Activated CD4-positive, alpha-beta T cell treated with anti-CD3 and anti-CD28 coated beads for 36 hours (primary cell): ENCODE measurements around the gene IL13. TPM values are rescaled to one million over a fixed set of nuclear protein-coding genes. Genes with fewer than 3 reads are reported as not detected.

Experiments
- ATAC-seq: fragments of 200-7000 bp; cut with Tn5 transposase; one replicate; pipeline ENCODE4 v1.10.0; 2021; ENCODE audit warnings: mild to moderate bottlenecking, moderate library complexity
- CTCF ChIA-PET: fragments of 350-600 bp; sonication (Branson Sonifier 250); formaldehyde crosslinking; loops from one replicate; lab custom pipeline; 2021; ENCODE audit warnings: antibody characterized with exemption; lab: Charles Lee
- POLR2A ChIA-PET: fragments of 350-600 bp; sonication (Branson Sonifier 250); formaldehyde crosslinking; loops from one replicate; lab custom pipeline; 2021; ENCODE audit warnings: antibody characterized with exemption, inconsistent platforms; lab: Charles Lee
- DNase-seq: peaks from one replicate; pipeline ENCODE4 v3.0.0-alpha.2; 2020
- H3K27ac Mint-ChIP-seq: one replicate; pipeline ENCODE4 v1.8.0; 2021; ENCODE audit warnings: mixed read lengths
- H3K27me3 Mint-ChIP-seq: one replicate; pipeline ENCODE4 v1.8.0; 2021; ENCODE audit warnings: mixed read lengths
- H3K36me3 Mint-ChIP-seq: one replicate; pipeline ENCODE4 v1.8.0; 2021; ENCODE audit warnings: low read depth, mixed read lengths
- H3K4me1 Mint-ChIP-seq: one replicate; pipeline ENCODE4 v1.8.0; 2021; ENCODE audit warnings: mixed read lengths
- H3K4me3 Mint-ChIP-seq: one replicate; pipeline ENCODE4 v1.8.0; 2021; ENCODE audit warnings: mild to moderate bottlenecking, moderate library complexity, mixed read lengths
- H3K9me3 Mint-ChIP-seq: one replicate; pipeline ENCODE4 v1.8.0; 2021; ENCODE audit warnings: low read depth, mixed read lengths
- intact Hi-C, 2 experiments: fragments of 100-400 bp; cut with DNase I in 1 of 2; cut with micrococcal nuclease in 1 of 2; formaldehyde crosslinking; loops; one replicate each; pipeline versions ENCODE4 v1.14.2 to v1.15.1; 2022 to 2024; cut with DNase I, micrococcal nuclease
- total RNA-seq, 2 experiments: library from RNA; stranded (reverse); gene quantifications; one replicate each; pipeline ENCODE4 v1.2.3, GENCODE V29; 2021

Gene IL13
- total RNA-seq, 2 experiments from 2014 or later: 3.9 to 5.5 TPM

- Mint-ChIP-seq H3K4me3 (no peak overlapping the region), H3K4me1 (peaks cover 71% of the 10 kb centered on the region), H3K27me3 (no peaks in the 10 kb centered on the region), H3K36me3 (peaks cover 67% of the 10 kb centered on the region), H3K9me3 (no peaks in the 10 kb centered on the region), H3K27ac (no peak overlapping the region)
- DNase-seq: peak; percentile 44
- POLR2A ChIA-PET: no interaction called here
- intact Hi-C loops: loop anchor here (2.0 to 5.0 kb wide), 8 partner anchors 17 to 212 kb away; partner anchors contain the start of genes KIF3A (in 1 of the 2) and RAD50 (in 1 of the 2)
- CTCF ChIA-PET: interaction anchor here (1.3 kb wide), 1 partner anchor 139 kb away, joined by 4 read pairs; no protein-coding TSS in a partner anchor
- peak; percentile 3 for ATAC-seq
These were observed 18.3 kb upstream of the IL13 start for GRCh38 chr5:132639706-132640130.

- peak; percentile 18 for ATAC-seq
- Mint-ChIP-seq H3K27ac (peak overlapping the region; percentile 23), H3K36me3 (peaks cover 70% of the 10 kb centered on the region), H3K4me1 (peaks cover 62% of the 10 kb centered on the region), H3K9me3 (no peaks in the 10 kb centered on the region), H3K27me3 (no peaks in the 10 kb centered on the region), H3K4me3 (no peak overlapping the region)
- intact Hi-C loops: loop anchor here (1.0 to 5.0 kb wide), 7 partner anchors 18 to 182 kb away; partner anchors contain the start of gene KIF3A (in 1 of the 2)
- CTCF ChIA-PET: interaction anchor here (0.6 to 1.9 kb wide), 5 partner anchors 19 to 115 kb away, joined by 3 to 8 read pairs (median 4); partner anchors contain the start of gene KIF3A
- no peak for DNase-seq
- POLR2A ChIA-PET: interaction anchor here (1.1 to 1.7 kb wide), 5 partner anchors 9 to 150 kb away, joined by 3 to 6 read pairs (median 5); partner anchors contain the start of genes IRF1 and KIF3A
These were observed 17.4 kb upstream of the IL13 start for GRCh38 chr5:132640613-132641012.

- H3K9me3 Mint-ChIP-seq: no peaks in the 10 kb centered on the region
- peak; percentile 74 for DNase-seq
- POLR2A ChIA-PET: interaction anchor here (0.9 to 1.7 kb wide), 10 partner anchors 10 to 172 kb away, joined by 3 to 6 read pairs (median 3); partner anchors contain the start of genes CCNI2, IL13, IL4 and IRF1
- CTCF ChIA-PET: interaction anchor here (0.9 to 1.9 kb wide), 5 partner anchors 20 to 170 kb away, joined by 3 to 8 read pairs (median 4); partner anchors contain the start of gene KIF3A
- H3K27ac Mint-ChIP-seq: peak overlapping the region; percentile 66
- H3K36me3 Mint-ChIP-seq: peaks cover 70% of the 10 kb centered on the region
- intact Hi-C loops: loop anchor here (1.0 to 5.0 kb wide), 7 partner anchors 18 to 181 kb away; partner anchors contain the start of gene KIF3A (in 1 of the 2)
- no peaks in the 10 kb centered on the region for H3K27me3 Mint-ChIP-seq
- ATAC-seq: peak; percentile 84
- peaks cover 56% of the 10 kb centered on the region for H3K4me1 Mint-ChIP-seq
- H3K4me3 Mint-ChIP-seq: no peak overlapping the region
These were observed 16.7 kb upstream of the IL13 start for GRCh38 chr5:132641241-132641723.

GRCh38 chr5:132641841-132642240, 16.1 kb upstream of the IL13 start:
- ChIA-PET CTCF (interaction anchor here (0.9 to 1.9 kb wide), 4 partner anchors 22 to 170 kb away, joined by 3 to 8 read pairs (median 5); partner anchors contain the start of gene KIF3A), POLR2A (interaction anchor here (0.9 to 1.7 kb wide), 10 partner anchors 10 to 172 kb away, joined by 3 to 6 read pairs (median 3); partner anchors contain the start of genes CCNI2, IL13, IL4 and IRF1)
- intact Hi-C loops: loop anchor here (1.0 to 5.0 kb wide), 7 partner anchors 19 to 180 kb away; partner anchors contain the start of gene KIF3A (in 1 of the 2)
- DNase-seq (peak; percentile 51), ATAC-seq (peak; percentile 60)
- Mint-ChIP-seq H3K4me1 (peaks cover 51% of the 10 kb centered on the region), H3K9me3 (no peaks in the 10 kb centered on the region), H3K27ac (peak overlapping the region; percentile 66), H3K4me3 (peak overlapping the region; percentile 13), H3K36me3 (peaks cover 67% of the 10 kb centered on the region), H3K27me3 (no peaks in the 10 kb centered on the region)

GRCh38 chr5:132644177-132644576, 13.8 kb upstream of the IL13 start:
- peaks cover 55% of the 10 kb centered on the region for H3K36me3 Mint-ChIP-seq
- H3K27me3 Mint-ChIP-seq: peaks cover 7% of the 10 kb centered on the region
- peaks cover 13% of the 10 kb centered on the region for H3K9me3 Mint-ChIP-seq
- CTCF ChIA-PET: interaction anchor here (0.6 to 1.6 kb wide), 2 partner anchors 30 to 834 kb away, joined by 3 to 5 read pairs; no protein-coding TSS in a partner anchor
- POLR2A ChIA-PET: no interaction called here
- no peak for DNase-seq
- no peak overlapping the region for H3K27ac Mint-ChIP-seq
- no peak overlapping the region for H3K4me3 Mint-ChIP-seq
- H3K4me1 Mint-ChIP-seq: peaks cover 42% of the 10 kb centered on the region
- ATAC-seq: no peak
- intact Hi-C loops: loop anchor here in 1 of 2 experiments (5.0 kb wide), 1 partner anchor 178 kb away; no protein-coding TSS in a partner anchor

- ATAC-seq (no peak), DNase-seq (no peak)
- H3K27ac Mint-ChIP-seq: no peak overlapping the region
- H3K9me3 Mint-ChIP-seq: peaks cover 18% of the 10 kb centered on the region
- H3K36me3 Mint-ChIP-seq: peaks cover 39% of the 10 kb centered on the region
- ChIA-PET POLR2A (no interaction called here), CTCF (interaction anchor here (0.5 kb wide), 1 partner anchor 361 kb away, joined by 3 read pairs; no protein-coding TSS in a partner anchor)
- peaks cover 13% of the 10 kb centered on the region for H3K27me3 Mint-ChIP-seq
- intact Hi-C loops: no loop called here
- H3K4me1 Mint-ChIP-seq: peaks cover 18% of the 10 kb centered on the region
- no peak overlapping the region for H3K4me3 Mint-ChIP-seq
These were observed 11.2 kb upstream of the IL13 start for GRCh38 chr5:132646583-132647266.

GRCh38 chr5:132647473-132647872, 10.5 kb upstream of the IL13 start:
- ATAC-seq: no peak
- H3K4me3 Mint-ChIP-seq: no peak overlapping the region
- ChIA-PET CTCF (interaction anchor here (1.5 kb wide), 1 partner anchor 19 kb away, joined by 3 read pairs; no protein-coding TSS in a partner anchor), POLR2A (no interaction called here)
- peaks cover 11% of the 10 kb centered on the region for H3K4me1 Mint-ChIP-seq
- H3K36me3 Mint-ChIP-seq: peaks cover 32% of the 10 kb centered on the region
- intact Hi-C loops: no loop called here
- H3K27ac Mint-ChIP-seq: no peak overlapping the region
- peaks cover 20% of the 10 kb centered on the region for H3K9me3 Mint-ChIP-seq
- H3K27me3 Mint-ChIP-seq: peaks cover 17% of the 10 kb centered on the region
- no peak for DNase-seq

- Mint-ChIP-seq H3K27ac (no peak overlapping the region), H3K27me3 (peaks cover 18% of the 10 kb centered on the region), H3K36me3 (peaks cover 24% of the 10 kb centered on the region), H3K4me3 (no peak overlapping the region), H3K9me3 (peaks cover 20% of the 10 kb centered on the region), H3K4me1 (peaks cover 2% of the 10 kb centered on the region)
- ChIA-PET CTCF (interaction anchor here (1.5 kb wide), 1 partner anchor 18 kb away, joined by 3 read pairs; no protein-coding TSS in a partner anchor), POLR2A (no interaction called here)
- ATAC-seq: no peak
- intact Hi-C loops: no loop called here
- no peak for DNase-seq
These were observed 9.6 kb upstream of the IL13 start for GRCh38 chr5:132648355-132648754.

GRCh38 chr5:132651838-132652469, 6.0 kb upstream of the IL13 start:
- DNase-seq (no peak), ATAC-seq (no peak)
- intact Hi-C loops: no loop called here
- Mint-ChIP-seq H3K27ac (no peak overlapping the region), H3K36me3 (peaks cover 9% of the 10 kb centered on the region), H3K9me3 (peaks cover 20% of the 10 kb centered on the region), H3K4me3 (no peak overlapping the region), H3K27me3 (peaks cover 36% of the 10 kb centered on the region), H3K4me1 (peaks cover 7% of the 10 kb centered on the region)
- POLR2A ChIA-PET: no interaction called here
- CTCF ChIA-PET: no interaction called here

GRCh38 chr5:132653716-132654115, 4.3 kb upstream of the IL13 start:
- ChIA-PET POLR2A (no interaction called here), CTCF (interaction anchor here (0.6 kb wide), 1 partner anchor 97 kb away, joined by 3 read pairs; the partner anchor contains the start of gene RAD50)
- intact Hi-C loops: no loop called here
- H3K27ac Mint-ChIP-seq: no peak overlapping the region
- H3K4me3 Mint-ChIP-seq: no peak overlapping the region
- peaks cover 2% of the 10 kb centered on the region for H3K36me3 Mint-ChIP-seq
- ATAC-seq (no peak), DNase-seq (no peak)
- peaks cover 36% of the 10 kb centered on the region for H3K27me3 Mint-ChIP-seq
- H3K9me3 Mint-ChIP-seq: peaks cover 7% of the 10 kb centered on the region
- H3K4me1 Mint-ChIP-seq: peaks cover 20% of the 10 kb centered on the region
